Measurements from ENCODE around the gene ACTN1. TPM values are rescaled to one million over a fixed set of nuclear protein-coding genes. Genes with fewer than 3 reads are reported as not detected.
"Not testable (repeated sequence)": the region's sequence is repeated elsewhere in the genome, so short reads cannot be mapped to it uniquely, and the experiment has no call there.

Gene ACTN1
- total RNA-seq (10 to 100 TPM; 51.0 to 69.5 TPM), polyA plus RNA-seq (ENCODE audit: insufficient read depth, low read depth, low replicate concordance) (82.3 TPM)
- long read RNA-seq, donor 1, transcript ACTN1-201 (21 exons, 3,779 nt): major isoform, 7 of 10 reads
- long read RNA-seq, donor 1, partial matches to known transcripts: 0 of 10 reads
- long read RNA-seq, donor 1, other reads (novel, unspliced or antisense): 0 of 10 reads
- long read RNA-seq, donor 2, transcript ACTN1-201 (21 exons, 3,779 nt): major isoform, 7 of 13 reads
- long read RNA-seq, donor 2, transcript ACTN1-211 (2 exons, 2,636 nt): minor isoform, 5 of 13 reads
- long read RNA-seq, donor 2, partial matches to known transcripts: 0 of 13 reads
- long read RNA-seq, donor 2, other reads (novel, unspliced or antisense): 0 of 13 reads

DNA sequence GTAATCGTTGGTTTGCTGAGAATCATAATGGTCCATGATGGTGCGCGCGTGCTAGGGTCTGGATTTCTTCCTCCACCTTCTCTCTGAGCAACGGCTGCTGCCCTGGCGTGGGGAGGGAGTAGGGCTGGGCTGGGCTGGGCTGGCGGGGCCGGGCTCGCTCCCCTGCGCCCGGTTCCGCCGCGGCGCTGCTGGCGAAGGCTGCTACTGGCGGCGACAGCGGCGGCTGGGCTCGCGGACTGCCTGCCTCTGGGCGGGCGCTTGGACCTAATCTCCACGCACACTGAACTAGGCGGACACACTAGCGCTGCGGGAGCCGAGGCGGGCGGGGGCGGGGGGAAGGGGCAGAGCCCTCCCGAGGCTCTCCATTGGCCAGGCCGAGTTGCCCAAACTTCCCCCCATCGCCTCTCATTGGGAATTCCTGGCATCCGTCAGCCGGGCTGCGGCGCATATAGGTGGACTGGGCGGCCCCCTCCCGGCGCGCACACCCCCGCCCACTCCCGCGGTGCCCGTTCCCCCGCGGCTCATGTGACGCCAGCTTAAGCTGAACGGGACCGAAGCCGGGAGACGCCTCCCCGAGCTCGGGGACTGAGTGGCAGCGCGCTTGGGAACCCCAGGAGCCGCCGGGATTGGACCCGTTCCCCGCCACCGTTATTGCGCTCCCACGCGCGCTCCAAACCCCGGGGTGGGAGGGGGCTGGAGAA lies at the start of gene ACTN1:
TSS of gene ACTN1 (minus strand) at position 282 of the 701 bp plus-strand sequence. CDS start at position 36, 246 bp downstream.
- TF ChIP-seq CTCF (IDR thresholded peaks at IDR 0.05) (no peak), POLR2A (IDR thresholded peaks at IDR 0.05) (peak; percentile 25)
- DNase-seq: peak; percentile 91
- Histone ChIP-seq H3K4me3 (peak within 1 kb of the TSS; percentile 80 to 88), H3K27me3 (no peaks in the 10 kb centered on the region), H3K36me3 (ENCODE audit: low read depth, missing control alignments) (no peaks in the 10 kb centered on the region), H3K9me3 (no peaks in the 10 kb centered on the region), H3K27ac (peak within 1 kb of the TSS; percentile 92), H3K4me1 (peaks cover 31% of the 10 kb centered on the region)
- intact Hi-C loops (cut with DNase I; ENCODE audit: low total_unique reads): no loop called here
- WGBS, 2 donors: 0 to 2% methylated on average over 34 to 61 of the region's 68 CpGs

- no peak overlapping the region for H3K4me3 ChIP-seq
- H3K9me3 ChIP-seq: no peaks in the 10 kb centered on the region
- DNase-seq: no peak
- WGBS, 2 donors: 54 to 83% methylated on average over 1 of the region's 1 CpG
- H3K27ac ChIP-seq: no peak overlapping the region
- TF ChIP-seq POLR2A (IDR thresholded peaks at IDR 0.05) (no peak), CTCF (IDR thresholded peaks at IDR 0.05) (no peak)
- no peaks in the 10 kb centered on the region for H3K4me1 ChIP-seq
- intact Hi-C loops (cut with DNase I; ENCODE audit: low total_unique reads): no loop called here
- no peaks in the 10 kb centered on the region for H3K36me3 ChIP-seq (ENCODE audit: low read depth, missing control alignments)
- H3K27me3 ChIP-seq: no peaks in the 10 kb centered on the region
Measured at GRCh38 chr14:69027242-69027913, 48.3 kb upstream of the ACTN1 start.

- WGBS, 2 donors: 88 to 94% methylated on average over 4 of the region's 4 CpGs
- Histone ChIP-seq H3K4me1 (no peaks in the 10 kb centered on the region), H3K27me3 (no peaks in the 10 kb centered on the region), H3K9me3 (no peaks in the 10 kb centered on the region), H3K36me3 (ENCODE audit: low read depth, missing control alignments) (no peaks in the 10 kb centered on the region), H3K27ac (no peak overlapping the region), H3K4me3 (no peak overlapping the region)
- TF ChIP-seq CTCF (IDR thresholded peaks at IDR 0.05) (no peak), POLR2A (IDR thresholded peaks at IDR 0.05) (no peak)
- intact Hi-C loops (cut with DNase I; ENCODE audit: low total_unique reads): no loop called here
- no peak for DNase-seq
Measured at GRCh38 chr14:69023035-69023434, 43.9 kb upstream of the ACTN1 start.

- H3K36me3 ChIP-seq (ENCODE audit: low read depth, missing control alignments); H3K9me3 ChIP-seq; H3K27me3 ChIP-seq; H3K4me3 ChIP-seq; H3K27ac ChIP-seq; H3K4me1 ChIP-seq; intact Hi-C loops (cut with DNase I; ENCODE audit: low total_unique reads); DNase-seq: not testable (repeated sequence)
- 84 to 96% methylated on average over 8 of the region's 8 CpGs for WGBS, 2 donors
Measured at GRCh38 chr14:69022093-69022492, 43.0 kb upstream of the ACTN1 start.

DNA sequence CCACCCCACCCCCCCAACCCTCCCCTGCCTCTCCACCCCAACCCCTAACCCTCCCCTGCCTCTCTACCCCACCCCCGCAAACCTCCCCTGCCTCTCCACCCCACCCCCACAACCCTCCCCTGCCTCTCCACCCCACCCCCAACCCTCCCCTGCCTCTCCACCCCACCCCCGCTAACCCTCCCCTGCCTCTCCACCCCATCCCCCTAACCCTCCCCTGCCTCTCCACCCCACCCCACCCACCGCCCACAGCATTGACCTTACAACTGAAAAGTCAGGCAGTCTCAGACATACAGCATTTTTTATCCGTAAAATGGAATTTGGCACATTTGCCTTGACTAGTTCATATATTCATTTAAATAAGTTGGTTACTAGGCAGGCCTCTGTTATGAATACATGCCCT lies 38.6 kb upstream of the ACTN1 start:
- DNase-seq: no peak
- Histone ChIP-seq H3K9me3 (no peaks in the 10 kb centered on the region), H3K36me3 (ENCODE audit: low read depth, missing control alignments) (no peaks in the 10 kb centered on the region), H3K4me1 (no peaks in the 10 kb centered on the region), H3K4me3 (no peak overlapping the region), H3K27ac (no peak overlapping the region), H3K27me3 (no peaks in the 10 kb centered on the region)
- 85 to 97% methylated on average over 3 of the region's 4 CpGs for WGBS, 2 donors
- no peak for TF ChIP-seq CTCF (IDR thresholded peaks at IDR 0.05)
- TF ChIP-seq POLR2A (IDR thresholded peaks at IDR 0.05): no peak
- intact Hi-C loops (cut with DNase I; ENCODE audit: low total_unique reads): no loop called here
